Gastroesophageal sphincter (tissue), 4 donors: ENCODE data around the gene GALNT10. TPM values are rescaled to one million over a fixed set of nuclear protein-coding genes. Genes with fewer than 3 reads are reported as not detected.

Source experiments
- ATAC-seq: fragments of 150-250 bp; one replicate; pipeline ENCODE4 v1.9.1; 2016; ENCODE audit warnings: mild to moderate bottlenecking, moderate library complexity
- H3K27ac ChIP-seq, 4 donors: fragments of 200-600 bp; sonication (generic) in 3 of 4; 1 replicate in 3 of 4; 2 replicates in 1 of 4; pipeline ENCODE4 v1.5.1; 2016 to 2019
- H3K27me3 ChIP-seq: fragments of 200-600 bp; sonication (generic); one replicate; pipeline ENCODE4 v1.5.1; 2019
- H3K36me3 ChIP-seq, 2 donors: fragments of 200-600 bp; sonication (generic); one replicate each; pipeline ENCODE4 v1.5.1; 2019; ENCODE audit warnings: control low read depth in 1 of 2
- H3K4me1 ChIP-seq, 3 donors: fragments of 200-600 bp; sonication (generic); 1 replicate in 2 of 3; 2 replicates in 1 of 3; pipeline ENCODE4 v1.5.1; 2016 to 2019; ENCODE audit warnings: control low read depth in 2 of 3
- H3K4me3 ChIP-seq, 2 donors: fragments of 200-600 bp; sonication (generic); one replicate each; pipeline ENCODE4 v1.5.1; 2019; ENCODE audit warnings: mild to moderate bottlenecking in 1 of 2, moderate library complexity in 1 of 2
- H3K9me3 ChIP-seq, 3 donors: fragments of 200-600 bp; sonication (generic); one replicate each; pipeline ENCODE4 v1.5.1; 2017 to 2019; ENCODE audit warnings: control low read depth in 2 of 3
- CTCF ChIP-seq, 4 experiments: fragments of 200-600 bp in 2 of 4; fragments of 450-650 bp in 2 of 4; sonication (generic) in 1 of 4; IDR thresholded peaks; one replicate each; pipeline ENCODE4 v1.5.1; 2017 to 2019; ENCODE audit warnings: antibody characterized with exemption in 4 of 4, mild to moderate bottlenecking in 2 of 4, moderate library complexity in 2 of 4
- EP300 ChIP-seq: sonication (generic); formaldehyde crosslinking; IDR thresholded peaks from one replicate; pipeline ENCODE4 v1.6.1; 2017; ENCODE audit warnings: antibody characterized with exemption, mild to moderate bottlenecking
- POLR2A ChIP-seq, 2 donors: fragments of 450-650 bp; IDR thresholded peaks; one replicate each; pipeline ENCODE4 v1.6.1; 2017; ENCODE audit warnings: antibody characterized with exemption in 2 of 2, mild to moderate bottlenecking in 2 of 2, moderate library complexity in 1 of 2
- POLR2AphosphoS5 ChIP-seq: sonication (generic); formaldehyde crosslinking; IDR thresholded peaks from one replicate; pipeline ENCODE4 v1.6.1; 2017; ENCODE audit warnings: antibody characterized with exemption
- WGBS, 2 donors: methylation state at CpG; one replicate each; pipeline ENCODE4 v1.1.5; 2018; ENCODE audit warnings: low coverage in 1 of 2; 5-methylcytosine and 5-hydroxymethylcytosine counted together
- total RNA-seq, 4 donors: library from RNA; depleted of rRNA; stranded (reverse); fragments of >200 nt; gene quantifications; one replicate each; pipeline ENCODE4 v1.1.0, GENCODE V29; 2016

GALNT10 gene
- total RNA-seq, 4 donors from 2014 or later, result 19.1 to 49.1 (median 34.0) TPM

DNA sequence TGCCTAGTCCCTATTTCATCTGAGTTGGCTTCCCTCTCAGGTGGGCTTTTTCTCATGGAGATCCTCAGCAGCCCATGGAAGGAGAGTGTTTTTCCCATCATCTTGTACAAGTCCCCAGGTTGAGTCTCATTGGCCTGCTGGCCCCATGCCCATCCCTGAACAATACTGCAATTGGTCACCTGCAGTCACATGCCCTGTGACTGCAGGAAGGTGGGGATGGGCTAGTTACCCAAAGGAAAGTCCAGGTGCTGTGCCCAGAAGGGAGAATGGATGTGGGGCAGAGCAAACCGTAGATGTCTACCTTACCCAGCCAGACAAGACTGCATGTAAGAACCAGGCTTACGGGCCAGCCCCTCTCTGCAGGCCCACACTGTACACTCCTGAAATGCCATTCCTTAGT, 201.3 kb downstream of the GALNT10 start:
- TF ChIP-seq POLR2AphosphoS5 (no peak), CTCF (IDR thresholded peaks at IDR 0.05) (no peak), EP300 (no peak), POLR2A (IDR thresholded peaks at IDR 0.05) (no peak)
- 100% methylated on average over 2 of the region's 2 CpGs; no CpG with 5 or more reads in 1 of the 2 donors for WGBS, 2 donors
- Histone ChIP-seq H3K27me3 (no peaks in the 10 kb centered on the region), H3K36me3 (peaks cover 0 to 36% of the 10 kb centered on the region in 2 donors), H3K27ac (no peak overlapping the region), H3K4me3 (no peak overlapping the region), H3K9me3 (no peaks in the 10 kb centered on the region), H3K4me1 (peaks cover 0 to 9% (median 0%) of the 10 kb centered on the region in 3 donors)
- ATAC-seq, result no peak

DNA sequence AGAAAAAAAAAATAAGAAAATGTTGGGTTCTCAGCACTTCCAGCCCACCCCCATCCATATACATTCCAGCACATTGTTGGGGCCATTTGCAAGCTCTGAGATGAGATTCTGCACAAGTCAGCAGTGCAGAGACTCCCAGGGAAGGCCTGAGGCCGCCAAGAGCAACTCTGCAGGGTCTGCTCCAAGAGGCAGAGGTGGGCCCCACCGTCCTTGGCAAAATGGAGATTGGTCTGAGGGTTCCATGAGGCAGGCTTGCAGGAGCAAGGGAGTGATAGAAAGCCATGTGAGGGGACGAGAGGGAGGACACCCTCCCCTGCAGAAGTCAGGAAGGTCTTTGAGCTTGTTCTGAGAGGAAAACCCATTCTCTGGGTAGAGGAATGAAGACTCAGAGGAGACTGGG, 203.3 kb downstream of the GALNT10 start:
- no peaks in the 10 kb centered on the region for H3K27me3 ChIP-seq
- no peak overlapping the region for H3K4me3 ChIP-seq
- no peak for TF ChIP-seq CTCF (IDR thresholded peaks at IDR 0.05)
- no peak for TF ChIP-seq POLR2A (IDR thresholded peaks at IDR 0.05)
- no peak for TF ChIP-seq EP300
- TF ChIP-seq POLR2AphosphoS5, result no peak
- 85% methylated on average over 2 of the region's 3 CpGs; no CpG with 5 or more reads in 1 of the 2 donors for WGBS, 2 donors
- H3K4me1 ChIP-seq, result peaks cover 0 to 9% (median 0%) of the 10 kb centered on the region in 3 donors
- H3K36me3 ChIP-seq, result peaks cover 0 to 30% of the 10 kb centered on the region in 2 donors
- no peaks in the 10 kb centered on the region for H3K9me3 ChIP-seq
- H3K27ac ChIP-seq, result no peak overlapping the region
- no peak for ATAC-seq

DNA sequence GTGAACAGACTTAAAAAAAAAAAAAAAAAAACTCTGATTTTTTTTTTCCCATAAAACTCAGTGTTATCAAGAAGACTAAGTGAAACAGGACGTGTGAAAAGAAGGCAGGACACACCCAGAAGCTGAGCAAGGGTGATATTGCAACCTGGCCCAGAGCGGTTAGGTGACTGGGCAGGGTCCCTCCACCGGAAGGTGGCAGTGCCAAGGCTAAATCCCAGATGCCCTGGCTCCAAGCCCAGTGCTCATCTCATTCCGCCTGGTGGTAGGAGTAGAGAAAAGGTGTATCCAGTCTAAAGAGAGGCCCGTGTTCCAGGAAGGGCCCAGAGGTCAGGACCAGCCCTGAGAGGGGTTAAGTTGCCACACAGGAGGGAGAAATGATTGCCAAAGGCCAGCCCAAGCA, 203.8 kb downstream of the GALNT10 start:
- Histone ChIP-seq H3K27ac (no peak overlapping the region), H3K27me3 (no peaks in the 10 kb centered on the region), H3K4me3 (no peak overlapping the region), H3K4me1 (peaks cover 0 to 9% (median 0%) of the 10 kb centered on the region in 3 donors), H3K9me3 (no peaks in the 10 kb centered on the region), H3K36me3 (peaks cover 0 to 30% of the 10 kb centered on the region in 2 donors)
- WGBS, 2 donors, result 77 to 78% methylated on average over 2 to 3 of the region's 5 CpGs
- TF ChIP-seq POLR2A (IDR thresholded peaks at IDR 0.05), result no peak
- TF ChIP-seq CTCF (IDR thresholded peaks at IDR 0.05), result no peak
- no peak for TF ChIP-seq POLR2AphosphoS5
- TF ChIP-seq EP300, result no peak
- ATAC-seq, result no peak

- H3K4me3 ChIP-seq, result no peak overlapping the region
- peaks cover 0 to 5% (median 0%) of the 10 kb centered on the region in 3 donors for H3K4me1 ChIP-seq
- no peaks in the 10 kb centered on the region for H3K9me3 ChIP-seq
- no peaks in the 10 kb centered on the region for H3K27me3 ChIP-seq
- H3K27ac ChIP-seq, result no peak overlapping the region
- peaks cover 0 to 30% of the 10 kb centered on the region in 2 donors for H3K36me3 ChIP-seq
- TF ChIP-seq CTCF (IDR thresholded peaks at IDR 0.05), result no peak
- no peak for TF ChIP-seq EP300
- TF ChIP-seq POLR2A (IDR thresholded peaks at IDR 0.05), result no peak
- TF ChIP-seq POLR2AphosphoS5, result no peak
- WGBS, 2 donors, result 88 to 91% methylated on average over 4 to 8 of the region's 14 CpGs
- ATAC-seq, result no peak
These were observed 205.0 kb downstream of the GALNT10 start for GRCh38 chr5:154395407-154396106.

- TF ChIP-seq EP300 (no peak), CTCF (IDR thresholded peaks at IDR 0.05) (no peak), POLR2A (IDR thresholded peaks at IDR 0.05) (no peak), POLR2AphosphoS5 (no peak)
- Histone ChIP-seq H3K27ac (no peak overlapping the region), H3K27me3 (no peaks in the 10 kb centered on the region), H3K36me3 (peaks cover 0 to 26% of the 10 kb centered on the region in 2 donors), H3K4me3 (no peak overlapping the region), H3K9me3 (no peaks in the 10 kb centered on the region), H3K4me1 (no peaks in the 10 kb centered on the region)
- no peak for ATAC-seq
- 100% methylated on average over 2 to 3 of the region's 3 CpGs for WGBS, 2 donors
These were observed 205.6 kb downstream of the GALNT10 start for GRCh38 chr5:154396128-154396527.
